Neural cell (in vitro differentiated cells): ENCODE measurements around the gene LUC7L. TPM values are rescaled to one million over a fixed set of nuclear protein-coding genes. Genes with fewer than 3 reads are reported as not detected.
"Not testable (repeated sequence)": the region's sequence is repeated elsewhere in the genome, so short reads cannot be mapped to it uniquely, and the experiment has no call there.

Source experiments
- H2AFZ ChIP-seq: fragments of 200-600, 300-800 bp; sonication (generic), shearing (Covaris generic); 2 replicates; pipeline ENCODE4 v1.6.0; 2014; ENCODE audit warnings: low read depth, mild to moderate bottlenecking, antibody characterized with exemption, low read length, moderate library complexity
- H3F3A ChIP-seq: fragments of 200-600 bp; shearing (Covaris generic); 2 replicates; pipeline ENCODE4 v1.6.1; 2016; ENCODE audit warnings: mild to moderate bottlenecking, moderate library complexity, mixed read lengths, antibody characterized with exemption, low read length; ENCODE audit not compliant: insufficient read depth, poor library complexity, severe bottlenecking
- H3K27ac ChIP-seq: fragments of 200-600, 300-800 bp; sonication (generic), shearing (Covaris generic); 2 replicates; pipeline ENCODE4 v1.5.1; 2014; ENCODE audit warnings: mild to moderate bottlenecking, low read length, moderate library complexity
- H3K27me3 ChIP-seq: fragments of 300-800, 200-600 bp; sonication (generic), shearing (Covaris generic); 2 replicates; pipeline ENCODE4 v1.6.0; 2014; ENCODE audit warnings: mild to moderate bottlenecking, low read depth, low read length, moderate library complexity; ENCODE audit not compliant: insufficient read depth
- H3K36me3 ChIP-seq: fragments of 300-800, 200-600 bp; sonication (generic), shearing (Covaris generic); 2 replicates; pipeline ENCODE4 v1.5.1; 2014; ENCODE audit warnings: mild to moderate bottlenecking, antibody characterized with exemption, low read length, moderate library complexity; ENCODE audit not compliant: insufficient read depth
- H3K4me2 ChIP-seq: fragments of 300-800, 200-600 bp; sonication (generic), shearing (Covaris generic); 2 replicates; pipeline ENCODE4 v1.6.0; 2014; ENCODE audit warnings: mild to moderate bottlenecking, low read length
- H3K4me3 ChIP-seq: fragments of 300-800, 200-600 bp; sonication (generic), shearing (Covaris generic); 2 replicates; pipeline ENCODE4 v1.5.1; 2014; ENCODE audit warnings: mild to moderate bottlenecking, low read length, moderate library complexity
- H3K79me2 ChIP-seq: fragments of 200-600 bp; shearing (Covaris generic); replicated peaks from 2 replicates; pipeline ENCODE4 v1.6.0; 2014; ENCODE audit warnings: mild to moderate bottlenecking, low read length, moderate library complexity; ENCODE audit not compliant: insufficient read depth
- H3K9ac ChIP-seq: fragments of 300-800, 200-600 bp; sonication (generic), shearing (Covaris generic); 2 replicates; pipeline ENCODE4 v1.6.1; 2016; ENCODE audit warnings: mild to moderate bottlenecking, low read length, mixed read lengths
- H3K9me2 ChIP-seq: fragments of 200-600 bp; shearing (Covaris generic); 2 replicates; pipeline ENCODE4 v1.6.1; 2016; ENCODE audit warnings: mild to moderate bottlenecking, low read length, mixed read lengths; ENCODE audit not compliant: insufficient read depth
- H3K9me3 ChIP-seq: fragments of 200-600, 300-800 bp; sonication (generic), shearing (Covaris generic); 2 replicates; pipeline ENCODE4 v1.6.1; 2016; ENCODE audit warnings: mild to moderate bottlenecking, mixed run types, low read length, moderate library complexity, mixed read lengths
- H4K20me1 ChIP-seq: fragments of 200-600 bp; shearing (Covaris generic); 2 replicates; pipeline ENCODE4 v1.6.1; 2016; ENCODE audit warnings: mild to moderate bottlenecking, mixed run types; ENCODE audit not compliant: insufficient read depth
- CTCF ChIP-seq: fragments of 450-650 bp; IDR thresholded peaks from 2 replicates; pipeline ENCODE4 v1.5.1; 2014; ENCODE audit warnings: antibody characterized with exemption, mild to moderate bottlenecking, moderate library complexity; ENCODE audit not compliant: poor library complexity, severe bottlenecking
- EP300 ChIP-seq: fragments of 450-650 bp; conservative IDR thresholded peaks from 2 replicates; pipeline ENCODE4 v1.6.1; 2014; ENCODE audit warnings: antibody characterized with exemption, mild to moderate bottlenecking, moderate library complexity; ENCODE audit not compliant: poor library complexity, severe bottlenecking
- EZH2 ChIP-seq: fragments of 200-600, 300-800 bp; shearing (Covaris generic), sonication (generic); IDR thresholded peaks from 2 replicates; pipeline ENCODE4 v1.6.1; 2014; ENCODE audit warnings: antibody characterized with exemption, low read length, borderline replicate concordance, mild to moderate bottlenecking; ENCODE audit not compliant: insufficient read depth, poor library complexity, severe bottlenecking
- MXI1 ChIP-seq: fragments of 450-650 bp; conservative IDR thresholded peaks from 2 replicates; pipeline ENCODE4 v1.6.1; 2014; ENCODE audit warnings: antibody characterized with exemption, mild to moderate bottlenecking; ENCODE audit not compliant: poor library complexity, severe bottlenecking
- POLR2AphosphoS5 ChIP-seq: IDR thresholded peaks from 2 replicates; pipeline ENCODE4 v1.6.1; 2012
- RAD21 ChIP-seq: fragments of 450-650 bp; conservative IDR thresholded peaks from 2 replicates; pipeline ENCODE4 v1.6.1; 2014; ENCODE audit warnings: antibody characterized with exemption, mild to moderate bottlenecking, moderate library complexity
- SMC3 ChIP-seq: fragments of 450-650 bp; conservative IDR thresholded peaks from 2 replicates; pipeline ENCODE4 v1.6.1; 2014; ENCODE audit warnings: antibody characterized with exemption, mild to moderate bottlenecking, moderate library complexity; ENCODE audit not compliant: poor library complexity
- TAF1 ChIP-seq: IDR thresholded peaks from 2 replicates; pipeline ENCODE4 v1.6.1; 2012; ENCODE audit warnings: low read depth
- polyA plus RNA-seq: library from polyadenylated mRNA; depleted of rRNA; stranded (reverse); fragments of >200 nt; gene quantifications from 2 replicates; pipeline ENCODE4 v1.2.3, GENCODE V29; 2014
- TF ChIP-seq, protein P1 (sequence below): IDR thresholded peaks from 2 replicates; pipeline ENCODE4 v1.6.1; 2012; ENCODE audit warnings: borderline replicate concordance

The LUC7L gene
- polyA plus RNA-seq, 1 donor from 2014 or later = 564 TPM

DNA sequence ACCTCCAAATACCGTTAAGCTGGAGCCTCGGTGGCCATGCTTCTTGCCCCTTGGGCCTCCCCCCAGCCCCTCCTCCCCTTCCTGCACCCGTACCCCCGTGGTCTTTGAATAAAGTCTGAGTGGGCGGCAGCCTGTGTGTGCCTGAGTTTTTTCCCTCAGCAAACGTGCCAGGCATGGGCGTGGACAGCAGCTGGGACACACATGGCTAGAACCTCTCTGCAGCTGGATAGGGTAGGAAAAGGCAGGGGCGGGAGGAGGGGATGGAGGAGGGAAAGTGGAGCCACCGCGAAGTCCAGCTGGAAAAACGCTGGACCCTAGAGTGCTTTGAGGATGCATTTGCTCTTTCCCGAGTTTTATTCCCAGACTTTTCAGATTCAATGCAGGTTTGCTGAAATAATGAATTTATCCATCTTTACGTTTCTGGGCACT is 51.8 kb downstream of the LUC7L start (continued):
- TF ChIP-seq SMC3 (no peak), MXI1 (no peak), EZH2 (no peak)

DNA sequence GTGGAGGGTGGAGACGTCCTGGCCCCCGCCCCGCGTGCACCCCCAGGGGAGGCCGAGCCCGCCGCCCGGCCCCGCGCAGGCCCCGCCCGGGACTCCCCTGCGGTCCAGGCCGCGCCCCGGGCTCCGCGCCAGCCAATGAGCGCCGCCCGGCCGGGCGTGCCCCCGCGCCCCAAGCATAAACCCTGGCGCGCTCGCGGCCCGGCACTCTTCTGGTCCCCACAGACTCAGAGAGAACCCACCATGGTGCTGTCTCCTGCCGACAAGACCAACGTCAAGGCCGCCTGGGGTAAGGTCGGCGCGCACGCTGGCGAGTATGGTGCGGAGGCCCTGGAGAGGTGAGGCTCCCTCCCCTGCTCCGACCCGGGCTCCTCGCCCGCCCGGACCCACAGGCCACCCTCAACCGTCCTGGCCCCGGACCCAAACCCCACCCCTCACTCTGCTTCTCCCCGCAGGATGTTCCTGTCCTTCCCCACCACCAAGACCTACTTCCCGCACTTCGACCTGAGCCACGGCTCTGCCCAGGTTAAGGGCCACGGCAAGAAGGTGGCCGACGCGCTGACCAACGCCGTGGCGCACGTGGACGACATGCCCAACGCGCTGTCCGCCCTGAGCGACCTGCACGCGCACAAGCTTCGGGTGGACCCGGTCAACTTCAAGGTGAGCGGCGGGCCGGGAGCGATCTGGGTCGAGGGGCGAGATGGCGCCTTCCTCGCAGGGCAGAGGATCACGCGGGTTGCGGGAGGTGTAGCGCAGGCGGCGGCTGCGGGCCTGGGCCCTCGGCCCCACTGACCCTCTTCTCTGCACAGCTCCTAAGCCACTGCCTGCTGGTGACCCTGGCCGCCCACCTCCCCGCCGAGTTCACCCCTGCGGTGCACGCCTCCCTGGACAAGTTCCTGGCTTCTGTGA is 52.5 kb downstream of the LUC7L start, which contains the start of gene HBA1:
Gene HBA1 (plus strand): TSS at position 204 of the 906 bp plus-strand sequence. CDS start 37 bp downstream, at position 241.
- H3K4me2 ChIP-seq, H3K9ac ChIP-seq, H2AFZ ChIP-seq, H3F3A ChIP-seq, H4K20me1 ChIP-seq, H3K79me2 ChIP-seq, H3K27ac ChIP-seq, H3K36me3 ChIP-seq, H3K9me3 ChIP-seq, H3K9me2 ChIP-seq: not testable (repeated sequence)
- Histone ChIP-seq H3K27me3 (peaks cover 65% of the 10 kb centered on the region), H3K4me3 (peak within 1 kb of the TSS; percentile 41)

DNA sequence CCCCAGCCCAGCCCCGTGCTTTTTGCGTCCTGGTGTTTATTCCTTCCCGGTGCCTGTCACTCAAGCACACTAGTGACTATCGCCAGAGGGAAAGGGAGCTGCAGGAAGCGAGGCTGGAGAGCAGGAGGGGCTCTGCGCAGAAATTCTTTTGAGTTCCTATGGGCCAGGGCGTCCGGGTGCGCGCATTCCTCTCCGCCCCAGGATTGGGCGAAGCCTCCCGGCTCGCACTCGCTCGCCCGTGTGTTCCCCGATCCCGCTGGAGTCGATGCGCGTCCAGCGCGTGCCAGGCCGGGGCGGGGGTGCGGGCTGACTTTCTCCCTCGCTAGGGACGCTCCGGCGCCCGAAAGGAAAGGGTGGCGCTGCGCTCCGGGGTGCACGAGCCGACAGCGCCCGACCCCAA is 53.2 kb downstream of the LUC7L start:
- not testable (repeated sequence) for H3K9me2 ChIP-seq, H3K27ac ChIP-seq, H3K9ac ChIP-seq, H3K9me3 ChIP-seq, H2AFZ ChIP-seq, H3F3A ChIP-seq, H3K79me2 ChIP-seq, H3K36me3 ChIP-seq, H3K4me2 ChIP-seq, H4K20me1 ChIP-seq
- Histone ChIP-seq H3K27me3 (peaks cover 68% of the 10 kb centered on the region), H3K4me3 (peak overlapping the region; percentile 41)

GRCh38 chr16:175011-175949 is 54.0 kb downstream of the LUC7L start:
- Histone ChIP-seq H2AFZ (no peak overlapping the region), H3K4me3 (no peak overlapping the region), H3K9me3 (no peaks in the 10 kb centered on the region), H3K27ac (no peak overlapping the region), H3F3A (no peaks in the 10 kb centered on the region), H3K9ac (no peak overlapping the region), H3K4me2 (no peak overlapping the region), H3K79me2 (no peaks in the 10 kb centered on the region), H4K20me1 (no peaks in the 10 kb centered on the region), H3K36me3 (no peaks in the 10 kb centered on the region), H3K27me3 (peaks cover 67% of the 10 kb centered on the region), H3K9me2 (no peaks in the 10 kb centered on the region)
- TF ChIP-seq SMC3 (no peak), EZH2 (no peak), TAF1 (no peak), POLR2AphosphoS5 (no peak), EP300 (no peak), RAD21 (no peak), CTCF (no peak), MXI1 (no peak)
- TF ChIP-seq, protein P1, sequence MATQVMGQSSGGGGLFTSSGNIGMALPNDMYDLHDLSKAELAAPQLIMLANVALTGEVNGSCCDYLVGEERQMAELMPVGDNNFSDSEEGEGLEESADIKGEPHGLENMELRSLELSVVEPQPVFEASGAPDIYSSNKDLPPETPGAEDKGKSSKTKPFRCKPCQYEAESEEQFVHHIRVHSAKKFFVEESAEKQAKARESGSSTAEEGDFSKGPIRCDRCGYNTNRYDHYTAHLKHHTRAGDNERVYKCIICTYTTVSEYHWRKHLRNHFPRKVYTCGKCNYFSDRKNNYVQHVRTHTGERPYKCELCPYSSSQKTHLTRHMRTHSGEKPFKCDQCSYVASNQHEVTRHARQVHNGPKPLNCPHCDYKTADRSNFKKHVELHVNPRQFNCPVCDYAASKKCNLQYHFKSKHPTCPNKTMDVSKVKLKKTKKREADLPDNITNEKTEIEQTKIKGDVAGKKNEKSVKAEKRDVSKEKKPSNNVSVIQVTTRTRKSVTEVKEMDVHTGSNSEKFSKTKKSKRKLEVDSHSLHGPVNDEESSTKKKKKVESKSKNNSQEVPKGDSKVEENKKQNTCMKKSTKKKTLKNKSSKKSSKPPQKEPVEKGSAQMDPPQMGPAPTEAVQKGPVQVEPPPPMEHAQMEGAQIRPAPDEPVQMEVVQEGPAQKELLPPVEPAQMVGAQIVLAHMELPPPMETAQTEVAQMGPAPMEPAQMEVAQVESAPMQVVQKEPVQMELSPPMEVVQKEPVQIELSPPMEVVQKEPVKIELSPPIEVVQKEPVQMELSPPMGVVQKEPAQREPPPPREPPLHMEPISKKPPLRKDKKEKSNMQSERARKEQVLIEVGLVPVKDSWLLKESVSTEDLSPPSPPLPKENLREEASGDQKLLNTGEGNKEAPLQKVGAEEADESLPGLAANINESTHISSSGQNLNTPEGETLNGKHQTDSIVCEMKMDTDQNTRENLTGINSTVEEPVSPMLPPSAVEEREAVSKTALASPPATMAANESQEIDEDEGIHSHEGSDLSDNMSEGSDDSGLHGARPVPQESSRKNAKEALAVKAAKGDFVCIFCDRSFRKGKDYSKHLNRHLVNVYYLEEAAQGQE = no peak
